ENCODE measurements around the gene NF2.

NF2 gene

DNA sequence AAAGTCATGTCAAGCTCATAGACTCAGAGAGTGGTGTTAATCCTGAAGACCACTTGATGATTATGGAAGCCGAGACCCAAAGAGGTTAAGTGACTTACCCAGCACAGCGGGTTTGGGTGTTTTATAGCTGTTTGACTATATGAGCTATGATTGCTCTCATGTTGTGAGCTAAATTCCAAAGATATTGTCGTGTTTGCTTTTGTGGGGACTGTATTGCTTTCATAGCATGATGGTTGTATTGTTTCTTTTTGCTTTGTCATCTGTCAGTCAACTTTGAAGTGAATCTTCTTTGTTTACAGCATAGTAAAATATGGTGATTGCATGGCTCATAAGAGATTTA is 23.7 kb downstream of the NF2 start:
- TF ChIP-seq FOXK2 (IDR thresholded peaks at IDR 0.05) (no peak), ZNF384 (IDR thresholded peaks at IDR 0.05) (no peak), ARNT (IDR thresholded peaks at IDR 0.05) (no peak), TARDBP (IDR thresholded peaks at IDR 0.05) (no peak), ELF4 (IDR thresholded peaks at IDR 0.05) (no peak), FOXA1 (IDR thresholded peaks at IDR 0.05) (0 out of 2 replicates have a peak, but pooled peaks have one; percentile 15), CTBP1 (IDR thresholded peaks at IDR 0.05; ENCODE audit: borderline replicate concordance) (peak; percentile 83), SP1 (IDR thresholded peaks at IDR 0.05) (no peak), NFRKB (IDR thresholded peaks at IDR 0.05) (no peak), LEF1 (IDR thresholded peaks at IDR 0.05; ENCODE audit: borderline replicate concordance) (no peak; the same call in 1 of the 2 replicates), L3MBTL2 (conservative IDR thresholded peaks at IDR 0.05) (no peak), FOXM1 (IDR thresholded peaks at IDR 0.05; ENCODE audit: borderline replicate concordance) (no peak), HDGF (IDR thresholded peaks at IDR 0.05; ENCODE audit: borderline replicate concordance) (no peak), BHLHE40 (IDR thresholded peaks at IDR 0.05; ENCODE audit: borderline replicate concordance) (no peak), SUZ12 (IDR thresholded peaks at IDR 0.05) (no peak)
- TF ChIP-seq, protein P1, sequence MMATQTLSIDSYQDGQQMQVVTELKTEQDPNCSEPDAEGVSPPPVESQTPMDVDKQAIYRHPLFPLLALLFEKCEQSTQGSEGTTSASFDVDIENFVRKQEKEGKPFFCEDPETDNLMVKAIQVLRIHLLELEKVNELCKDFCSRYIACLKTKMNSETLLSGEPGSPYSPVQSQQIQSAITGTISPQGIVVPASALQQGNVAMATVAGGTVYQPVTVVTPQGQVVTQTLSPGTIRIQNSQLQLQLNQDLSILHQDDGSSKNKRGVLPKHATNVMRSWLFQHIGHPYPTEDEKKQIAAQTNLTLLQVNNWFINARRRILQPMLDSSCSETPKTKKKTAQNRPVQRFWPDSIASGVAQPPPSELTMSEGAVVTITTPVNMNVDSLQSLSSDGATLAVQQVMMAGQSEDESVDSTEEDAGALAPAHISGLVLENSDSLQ (IDR thresholded peaks at IDR 0.05): peak; percentile 88
- DNase-seq (ENCODE audit: extremely low spot score): no peak
- POLR2A ChIA-PET: no interaction called here
- CTCF ChIA-PET: interaction anchor here (0.6 to 2.5 kb wide), 6 partner anchors 9 to 297 kb away, joined by 3 to 16 read pairs (median 4); no protein-coding TSS in a partner anchor

DNA sequence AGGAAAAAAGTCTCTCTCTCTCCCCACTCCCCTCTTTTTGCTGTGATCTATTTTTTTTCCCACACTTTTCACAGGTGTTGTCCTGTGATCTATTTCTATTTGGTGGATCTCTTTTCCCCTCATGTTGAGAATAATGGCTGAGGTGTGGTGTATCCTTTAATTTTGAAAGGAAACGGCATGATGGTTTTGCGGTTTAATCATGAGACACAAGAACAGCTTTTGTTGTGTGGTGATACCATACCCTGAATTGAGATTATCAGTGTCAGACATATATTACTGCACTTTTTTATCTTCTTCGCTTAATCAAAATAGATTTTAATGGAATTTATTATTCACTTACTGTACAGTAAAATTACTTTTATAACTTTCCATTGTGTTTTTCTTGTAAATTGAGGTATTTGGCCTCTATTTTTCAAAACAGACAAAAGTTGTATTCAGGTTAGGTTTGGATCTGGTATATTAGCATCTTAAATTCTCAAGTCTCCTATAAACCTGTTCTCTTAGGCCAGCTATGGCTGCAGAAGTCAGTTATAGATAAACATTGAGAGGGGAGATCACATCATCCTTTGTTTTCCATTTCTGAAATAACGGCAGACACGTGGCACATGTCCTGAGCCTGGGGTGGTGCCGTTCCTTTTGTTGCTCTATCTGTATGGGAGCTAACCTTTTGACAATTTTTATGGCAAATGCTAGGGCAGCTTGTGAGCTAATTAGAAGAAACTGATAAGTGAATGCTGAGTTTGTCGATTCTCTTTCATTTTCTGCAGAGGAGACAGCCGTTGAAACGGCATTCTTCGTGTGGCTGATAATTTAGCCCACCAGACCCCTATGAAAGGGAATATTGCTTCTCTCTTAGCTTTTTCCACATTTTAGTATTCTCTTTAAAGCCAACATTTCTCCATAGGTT is 25.8 kb downstream of the NF2 start:
- TF ChIP-seq HDGF (IDR thresholded peaks at IDR 0.05; ENCODE audit: borderline replicate concordance) (no peak), SUZ12 (IDR thresholded peaks at IDR 0.05) (no peak), L3MBTL2 (conservative IDR thresholded peaks at IDR 0.05) (0 out of 2 replicates have a peak, but pooled peaks have one; percentile 31), FOXM1 (IDR thresholded peaks at IDR 0.05; ENCODE audit: borderline replicate concordance) (no peak)
- no peak for DNase-seq (ENCODE audit: extremely low spot score)
- ChIA-PET POLR2A (interaction anchor here (0.7 kb wide), 1 partner anchor 25 kb away, joined by 4 read pairs; no protein-coding TSS in a partner anchor), CTCF (interaction anchor here (1.4 to 1.9 kb wide), 2 partner anchors 9 to 374 kb away, joined by 6 to 8 read pairs; no protein-coding TSS in a partner anchor)

DNA sequence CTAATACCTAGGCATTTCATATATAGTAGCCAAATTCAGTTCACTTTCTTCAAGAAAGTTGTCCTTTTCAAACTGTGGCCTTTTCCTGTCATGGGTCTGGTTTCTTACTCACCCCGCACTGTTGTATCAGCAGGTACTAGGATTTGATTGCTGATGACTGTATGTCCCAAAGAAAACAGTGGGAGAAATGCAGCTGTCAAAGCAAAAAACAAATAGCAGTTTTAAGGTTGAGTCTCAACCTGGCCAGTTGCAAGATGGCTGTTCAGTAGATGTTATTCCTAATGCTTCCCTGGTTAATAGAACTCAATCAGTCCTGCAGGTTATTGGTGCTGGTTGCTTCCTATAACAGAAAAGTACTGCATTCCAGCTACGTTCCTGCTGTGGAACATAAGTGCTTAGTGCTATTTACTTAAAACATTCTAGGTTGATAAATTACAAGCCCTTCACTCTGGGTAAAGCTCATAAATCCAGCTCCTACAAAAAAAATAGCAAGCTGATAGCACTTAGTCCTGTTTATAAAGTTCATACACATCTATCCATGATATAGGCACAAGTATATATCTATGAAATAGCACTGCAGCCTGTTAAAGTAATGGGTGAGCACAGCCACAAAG is 26.6 kb downstream of the NF2 start:
- ChIA-PET CTCF (interaction anchor here (1.4 to 1.9 kb wide), 2 partner anchors 8 to 373 kb away, joined by 6 to 8 read pairs; no protein-coding TSS in a partner anchor), POLR2A (interaction anchor here (0.7 kb wide), 1 partner anchor 26 kb away, joined by 4 read pairs; no protein-coding TSS in a partner anchor)
- TF ChIP-seq ELF4 (IDR thresholded peaks at IDR 0.05) (no peak), SP1 (IDR thresholded peaks at IDR 0.05) (no peak), FOXM1 (IDR thresholded peaks at IDR 0.05; ENCODE audit: borderline replicate concordance) (no peak), FOXA1 (IDR thresholded peaks at IDR 0.05) (0 out of 2 replicates have a peak, but pooled peaks have one; percentile 14), BHLHE40 (IDR thresholded peaks at IDR 0.05; ENCODE audit: borderline replicate concordance) (no peak), NFRKB (IDR thresholded peaks at IDR 0.05) (no peak), TARDBP (IDR thresholded peaks at IDR 0.05) (no peak), CTBP1 (IDR thresholded peaks at IDR 0.05; ENCODE audit: borderline replicate concordance) (no peak), L3MBTL2 (conservative IDR thresholded peaks at IDR 0.05) (0 out of 2 replicates have a peak, but pooled peaks have one; percentile 7), LEF1 (IDR thresholded peaks at IDR 0.05; ENCODE audit: borderline replicate concordance) (no peak)
- TF ChIP-seq, protein P1 (IDR thresholded peaks at IDR 0.05): peak; percentile 57
- DNase-seq (ENCODE audit: extremely low spot score): no peak

GRCh38 chr22:29630987-29631386 is 27.6 kb downstream of the NF2 start:
- TF ChIP-seq LEF1 (IDR thresholded peaks at IDR 0.05; ENCODE audit: borderline replicate concordance) (no peak), BHLHE40 (IDR thresholded peaks at IDR 0.05; ENCODE audit: borderline replicate concordance) (no peak), FOXK2 (IDR thresholded peaks at IDR 0.05) (no peak), NFRKB (IDR thresholded peaks at IDR 0.05) (no peak), CTBP1 (IDR thresholded peaks at IDR 0.05; ENCODE audit: borderline replicate concordance) (no peak)
- TF ChIP-seq, protein P1 (IDR thresholded peaks at IDR 0.05): no peak
- ChIA-PET CTCF (interaction anchor here (1.9 kb wide), 1 partner anchor 7 kb away, joined by 8 read pairs; no protein-coding TSS in a partner anchor), POLR2A (no interaction called here)
- no peak for DNase-seq (ENCODE audit: extremely low spot score)

DNA sequence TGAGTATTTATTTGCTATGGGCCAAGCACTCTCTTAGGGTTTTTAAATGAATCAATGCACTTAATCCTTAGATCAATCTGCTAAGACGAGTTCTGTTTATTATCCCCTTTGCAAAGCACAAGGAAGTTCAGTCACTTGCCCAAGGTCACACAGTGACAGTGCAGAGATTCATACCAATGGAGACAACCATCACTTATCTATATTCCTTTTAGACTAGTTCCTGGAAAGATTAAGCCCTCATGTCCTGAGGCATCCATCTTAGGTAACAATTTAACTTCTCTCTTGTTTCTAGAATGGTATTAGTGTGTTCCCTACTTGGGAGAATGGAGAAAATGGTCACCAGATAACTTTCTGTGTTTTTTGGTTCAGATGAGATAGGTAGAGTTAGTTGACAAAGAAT is 28.3 kb downstream of the NF2 start:
- ChIA-PET CTCF (no interaction called here), POLR2A (no interaction called here)
- TF ChIP-seq ELF4 (IDR thresholded peaks at IDR 0.05): no peak
- no peak for TF ChIP-seq SP1 (IDR thresholded peaks at IDR 0.05)
- TF ChIP-seq SUZ12 (IDR thresholded peaks at IDR 0.05): no peak
- no peak for TF ChIP-seq ZNF384 (IDR thresholded peaks at IDR 0.05)
- TF ChIP-seq L3MBTL2 (conservative IDR thresholded peaks at IDR 0.05): no peak
- TF ChIP-seq BHLHE40 (IDR thresholded peaks at IDR 0.05; ENCODE audit: borderline replicate concordance): no peak
- TF ChIP-seq LEF1 (IDR thresholded peaks at IDR 0.05; ENCODE audit: borderline replicate concordance): no peak
- no peak for TF ChIP-seq TARDBP (IDR thresholded peaks at IDR 0.05)
- TF ChIP-seq FOXK2 (IDR thresholded peaks at IDR 0.05): no peak
- no peak for TF ChIP-seq FOXM1 (IDR thresholded peaks at IDR 0.05; ENCODE audit: borderline replicate concordance)
- no peak for TF ChIP-seq NFRKB (IDR thresholded peaks at IDR 0.05)
- no peak for TF ChIP-seq ARNT (IDR thresholded peaks at IDR 0.05)
- no peak for TF ChIP-seq FOXA1 (IDR thresholded peaks at IDR 0.05)
- TF ChIP-seq CTBP1 (IDR thresholded peaks at IDR 0.05; ENCODE audit: borderline replicate concordance): no peak
- TF ChIP-seq, protein P1 (IDR thresholded peaks at IDR 0.05): no peak
- no peak for TF ChIP-seq HDGF (IDR thresholded peaks at IDR 0.05; ENCODE audit: borderline replicate concordance)
- DNase-seq (ENCODE audit: extremely low spot score): no peak

Data from HEK293T (cell line).